PC-9 (cell line): ENCODE measurements around the gene ITPR3. TPM values are rescaled to one million over a fixed set of nuclear protein-coding genes. Genes with fewer than 3 reads are reported as not detected.

Experiments
- BruUV-seq: library from RNA; stranded (reverse); fragments of 400-500 nt; replicated peaks from 2 replicates; lab custom pipeline; 2021; lab: Mats Ljungman, UMichigan
- CTCF ChIA-PET: fragments of 300-600 bp; sonication (Branson Sonifier 250); formaldehyde crosslinking; loops from one replicate; lab custom pipeline; 2022; ENCODE audit warnings: antibody characterized with exemption; lab: Charles Lee
- POLR2A ChIA-PET: fragments of 300-600 bp; sonication (Branson Sonifier 250); formaldehyde crosslinking; loops from one replicate; lab custom pipeline; 2022; ENCODE audit warnings: antibody characterized with exemption; ENCODE audit not compliant: unreplicated experiment; lab: Charles Lee
- DNase-seq, 2 experiments: peaks; one replicate each; pipeline versions ENCODE4 v3.0.0 to v3.0.0-alpha.2; 2015 to 2022; ENCODE audit warnings: mixed read lengths in 1 of 2
- H2AFZ ChIP-seq: fragments of 200-600 bp; sonication (generic); 2 replicates; pipeline ENCODE4 v1.8.1; 2017; ENCODE audit warnings: antibody characterized with exemption
- H3F3A ChIP-seq: fragments of 200-600 bp; sonication (generic); 2 replicates; pipeline ENCODE4 v1.8.1; 2017; ENCODE audit warnings: antibody characterized with exemption, mild to moderate bottlenecking, low read depth; ENCODE audit not compliant: insufficient read depth
- H3K27ac ChIP-seq: fragments of 200-600 bp; sonication (generic); 2 replicates; pipeline ENCODE4 v1.6.1; 2016; ENCODE audit warnings: mixed run types
- H3K27me3 ChIP-seq: fragments of 200-600 bp; sonication (generic); 2 replicates; pipeline ENCODE4 v1.6.1; 2016; ENCODE audit warnings: low read depth, mixed run types; ENCODE audit not compliant: insufficient read depth
- H3K36me3 ChIP-seq: fragments of 200-600 bp; sonication (generic); 2 replicates; pipeline ENCODE4 v1.6.1; 2016; ENCODE audit warnings: low read depth, mixed run types
- H3K4me1 ChIP-seq: fragments of 200-600 bp; sonication (generic); replicated peaks from 2 replicates; pipeline ENCODE4 v1.6.1; 2016; ENCODE audit warnings: mixed run types; ENCODE audit not compliant: insufficient read depth
- H3K4me2 ChIP-seq: fragments of 200-600 bp; sonication (generic); 2 replicates; pipeline ENCODE4 v1.6.1; 2017; ENCODE audit warnings: mixed run types
- H3K4me3 ChIP-seq: fragments of 200-600 bp; sonication (generic); 2 replicates; pipeline ENCODE4 v1.6.1; 2016; ENCODE audit warnings: mixed run types
- H3K79me2 ChIP-seq: fragments of 200-600 bp; sonication (generic); 2 replicates; pipeline ENCODE4 v1.6.1; 2017; ENCODE audit warnings: low read depth, mixed run types
- H3K9me2 ChIP-seq: fragments of 200-600 bp; sonication (generic); 2 replicates; pipeline ENCODE4 v1.8.1; 2017; ENCODE audit warnings: mild to moderate bottlenecking; ENCODE audit not compliant: insufficient read depth
- H3K9me3 ChIP-seq: fragments of 200-600 bp; sonication (generic); 2 replicates; pipeline ENCODE4 v1.8.1; 2016; ENCODE audit warnings: low read depth; ENCODE audit not compliant: insufficient read depth
- H4K20me1 ChIP-seq: fragments of 200-600 bp; sonication (generic); 2 replicates; pipeline ENCODE4 v1.8.1; 2017; ENCODE audit not compliant: insufficient read depth
- EZH2 ChIP-seq: fragments of 200-600 bp; sonication (generic); IDR thresholded peaks from 2 replicates; pipeline ENCODE4 v1.8.0; 2017; ENCODE audit warnings: antibody characterized with exemption, low read depth
- intact Hi-C: fragments of 100-400 bp; cut with micrococcal nuclease; formaldehyde crosslinking; loops from one replicate; pipeline ENCODE4 v1.10.0; 2022; ENCODE audit not compliant: unreplicated experiment
- total RNA-seq: library from RNA; stranded (reverse); gene quantifications from 2 replicates; pipeline ENCODE4 v1.2.3, GENCODE V29; 2021
- TF ChIP-seq, protein P1 (sequence below): fragments of 200-600 bp; sonication (generic); conservative IDR thresholded peaks from 2 replicates; pipeline ENCODE4 v1.6.1; 2017; ENCODE audit warnings: mixed run types, antibody characterized with exemption, mild to moderate bottlenecking, moderate library complexity

The ITPR3 gene
- total RNA-seq, 1 experiment from 2014 or later: 86.9 TPM

DNA sequence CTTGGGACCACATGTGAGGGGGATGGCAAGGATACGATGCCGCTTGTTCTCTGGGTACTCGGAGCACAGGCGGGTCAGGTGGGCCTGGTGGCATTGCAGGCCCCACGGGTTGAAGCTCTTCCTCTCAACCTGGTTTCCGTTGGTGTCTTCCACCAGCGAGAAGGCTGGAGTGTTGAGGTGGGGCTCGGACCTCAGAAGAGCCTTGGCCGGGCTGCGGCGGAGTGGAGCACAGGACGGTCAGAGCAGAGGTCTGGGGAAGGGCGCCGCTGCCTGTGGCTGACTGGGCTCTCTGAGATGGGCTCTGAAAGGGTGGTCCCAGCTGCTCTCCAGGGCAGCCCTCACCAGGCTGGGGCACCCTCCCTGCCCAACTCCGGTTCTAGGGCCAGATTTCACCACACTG, 105.6 kb downstream of the ITPR3 start:
- CTCF ChIA-PET: no interaction called here
- Histone ChIP-seq H3K79me2 (no peaks in the 10 kb centered on the region), H3K9me2 (no peaks in the 10 kb centered on the region), H4K20me1 (no peaks in the 10 kb centered on the region), H3K4me2 (no peak overlapping the region), H3K4me3 (no peak overlapping the region), H3K9me3 (no peaks in the 10 kb centered on the region), H3K36me3 (no peaks in the 10 kb centered on the region), H3K27ac (no peak overlapping the region), H3F3A (peaks cover 15% of the 10 kb centered on the region), H3K27me3 (no peaks in the 10 kb centered on the region), H2AFZ (no peak overlapping the region), H3K4me1 (peaks cover 24% of the 10 kb centered on the region)
- intact Hi-C loops: no loop called here
- no peak for DNase-seq
- POLR2A ChIA-PET: no interaction called here
- BruUV-seq: no TSS peak
- TF ChIP-seq EZH2: no peak
- TF ChIP-seq, protein P1, sequence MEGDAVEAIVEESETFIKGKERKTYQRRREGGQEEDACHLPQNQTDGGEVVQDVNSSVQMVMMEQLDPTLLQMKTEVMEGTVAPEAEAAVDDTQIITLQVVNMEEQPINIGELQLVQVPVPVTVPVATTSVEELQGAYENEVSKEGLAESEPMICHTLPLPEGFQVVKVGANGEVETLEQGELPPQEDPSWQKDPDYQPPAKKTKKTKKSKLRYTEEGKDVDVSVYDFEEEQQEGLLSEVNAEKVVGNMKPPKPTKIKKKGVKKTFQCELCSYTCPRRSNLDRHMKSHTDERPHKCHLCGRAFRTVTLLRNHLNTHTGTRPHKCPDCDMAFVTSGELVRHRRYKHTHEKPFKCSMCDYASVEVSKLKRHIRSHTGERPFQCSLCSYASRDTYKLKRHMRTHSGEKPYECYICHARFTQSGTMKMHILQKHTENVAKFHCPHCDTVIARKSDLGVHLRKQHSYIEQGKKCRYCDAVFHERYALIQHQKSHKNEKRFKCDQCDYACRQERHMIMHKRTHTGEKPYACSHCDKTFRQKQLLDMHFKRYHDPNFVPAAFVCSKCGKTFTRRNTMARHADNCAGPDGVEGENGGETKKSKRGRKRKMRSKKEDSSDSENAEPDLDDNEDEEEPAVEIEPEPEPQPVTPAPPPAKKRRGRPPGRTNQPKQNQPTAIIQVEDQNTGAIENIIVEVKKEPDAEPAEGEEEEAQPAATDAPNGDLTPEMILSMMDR: no peak

DNA sequence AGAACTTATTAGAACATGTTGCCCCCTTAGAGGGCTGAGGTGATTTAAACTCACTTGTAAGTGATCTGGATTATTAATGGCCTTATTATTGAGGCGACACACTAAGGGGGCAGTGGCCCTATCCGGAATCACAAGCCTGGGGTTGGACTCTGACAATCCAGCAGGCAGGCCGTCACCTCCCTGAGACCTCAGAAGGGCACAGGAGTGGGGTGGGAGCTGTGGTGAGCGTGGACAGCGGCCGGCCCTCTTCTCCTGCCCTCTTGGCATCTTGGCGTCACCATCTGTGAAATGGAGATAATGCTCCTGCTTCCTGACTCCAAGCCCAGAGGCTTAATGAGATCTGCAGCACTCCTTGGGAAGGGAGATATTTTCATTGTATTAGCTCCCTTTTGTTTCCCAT, 106.0 kb downstream of the ITPR3 start:
- TF ChIP-seq, protein P1: no peak
- no peak for TF ChIP-seq EZH2
- Histone ChIP-seq H3K79me2 (no peaks in the 10 kb centered on the region), H2AFZ (no peak overlapping the region), H3K4me2 (no peak overlapping the region), H3K4me1 (peaks cover 24% of the 10 kb centered on the region), H3K9me2 (no peaks in the 10 kb centered on the region), H3K36me3 (no peaks in the 10 kb centered on the region), H3K9me3 (no peaks in the 10 kb centered on the region), H3F3A (peaks cover 17% of the 10 kb centered on the region), H4K20me1 (no peaks in the 10 kb centered on the region), H3K27me3 (no peaks in the 10 kb centered on the region), H3K4me3 (no peak overlapping the region), H3K27ac (no peak overlapping the region)
- no TSS peak for BruUV-seq
- intact Hi-C loops: no loop called here
- no peak for DNase-seq
- ChIA-PET CTCF (no interaction called here), POLR2A (no interaction called here)

DNA sequence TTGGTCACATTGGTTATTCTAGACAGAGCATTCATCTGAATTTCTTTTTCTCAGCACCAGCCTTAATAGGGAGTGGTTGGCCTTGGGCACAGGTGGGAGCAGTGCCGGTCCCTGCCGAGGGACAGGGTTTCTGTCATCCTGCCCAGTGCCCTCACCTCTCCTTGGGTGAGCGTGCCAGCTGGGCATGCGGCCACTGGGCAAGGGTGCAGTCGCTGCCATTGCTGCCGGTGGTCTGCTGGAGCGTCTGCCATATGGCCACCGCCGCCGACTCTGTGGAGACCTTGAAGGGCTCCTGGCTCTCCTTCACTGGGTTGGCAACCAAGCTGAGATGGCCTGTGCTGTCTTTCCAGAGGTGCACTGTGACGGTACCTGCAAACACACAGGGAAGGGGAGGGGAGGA, 106.8 kb downstream of the ITPR3 start:
- no peaks in the 10 kb centered on the region for H4K20me1 ChIP-seq
- TF ChIP-seq, protein P1: no peak
- no peak for TF ChIP-seq EZH2
- peaks cover 32% of the 10 kb centered on the region for H3K4me1 ChIP-seq
- intact Hi-C loops: no loop called here
- H3K27ac ChIP-seq: no peak overlapping the region
- DNase-seq: no peak
- H3K9me3 ChIP-seq: no peaks in the 10 kb centered on the region
- no TSS peak for BruUV-seq
- no peak overlapping the region for H2AFZ ChIP-seq
- H3K79me2 ChIP-seq: no peaks in the 10 kb centered on the region
- H3K36me3 ChIP-seq: no peaks in the 10 kb centered on the region
- no peaks in the 10 kb centered on the region for H3K27me3 ChIP-seq
- POLR2A ChIA-PET: interaction anchor here (0.6 kb wide), 1 partner anchor 722 kb away, joined by 5 read pairs; no protein-coding TSS in a partner anchor
- H3K4me2 ChIP-seq: no peak overlapping the region
- H3K4me3 ChIP-seq: no peak overlapping the region
- CTCF ChIA-PET: no interaction called here
- H3F3A ChIP-seq: peaks cover 24% of the 10 kb centered on the region
- H3K9me2 ChIP-seq: no peaks in the 10 kb centered on the region
